Right ventricle myocardium inferior (tissue), 1 donor: ENCODE results near the gene MINDY3. TPM values are rescaled to one million over a fixed set of nuclear protein-coding genes. Genes with fewer than 3 reads are reported as not detected.
A peak's percentile ranks its signal among the peaks of the same experiment; 100 is the strongest.
"Not testable (repeated sequence)": the region's sequence is repeated elsewhere in the genome, so short reads cannot be mapped to it uniquely, and the experiment has no call there.

Experiments used
- ATAC-seq: fragments of 200-7000 bp; cut with Tn5 transposase; one replicate; pipeline ENCODE4 v1.9.1; 2020; ENCODE audit warnings: mild to moderate bottlenecking, moderate library complexity
- DNase-seq: peaks from one replicate; pipeline ENCODE4 v3.0.0; 2021; ENCODE audit errors: missing footprints
- intact Hi-C: fragments of 100-400 bp; cut with DNase I; formaldehyde crosslinking; loops from one replicate; pipeline ENCODE4 v1.11.0; 2022
- total RNA-seq: library from RNA; stranded (reverse); fragmentation: NEBNext Ultra II Directional; extraction: Animal tissue kit (Norgen Biotek cat#: 25700); gene quantifications from one replicate; pipeline ENCODE4 v1.2.1, GENCODE V29; 2021
- donor health status: DM: no; HTN: yes; CAD: no; lungs with severe emphysema.

MINDY3 gene
- total RNA-seq, 1 donor from 2014 or later = 16.7 TPM

- no peak for DNase-seq
- no peak for ATAC-seq
- intact Hi-C loops = no loop called here
Observed at GRCh38 chr10:15789793-15790525, 70.3 kb downstream of the MINDY3 start.

GRCh38 chr10:15787426-15787825, 72.9 kb downstream of the MINDY3 start:
- intact Hi-C loops = no loop called here
- no peak for DNase-seq
- no peak for ATAC-seq

GRCh38 chr10:15784662-15785300, 75.5 kb downstream of the MINDY3 start:
- intact Hi-C loops = no loop called here
- no peak for DNase-seq
- no peak for ATAC-seq

GRCh38 chr10:15783941-15784636, 76.2 kb downstream of the MINDY3 start:
- intact Hi-C loops = no loop called here
- ATAC-seq = no peak
- no peak for DNase-seq

- intact Hi-C loops = no loop called here
- ATAC-seq (no peak), DNase-seq (no peak)
Observed at GRCh38 chr10:15782851-15783250, 77.5 kb downstream of the MINDY3 start.

- ATAC-seq (no peak), DNase-seq (no peak)
- intact Hi-C loops = no loop called here
Observed at GRCh38 chr10:15781381-15781960, 78.8 kb downstream of the MINDY3 start.

GRCh38 chr10:15780353-15781135, 79.8 kb downstream of the MINDY3 start:
- DNase-seq = no peak
- intact Hi-C loops = no loop called here
- peak; percentile 64 for ATAC-seq

- intact Hi-C loops = no loop called here
- ATAC-seq = no peak
Observed at GRCh38 chr10:15775513-15775912, 84.8 kb downstream of the MINDY3 start.

GRCh38 chr10:15774534-15774933, 85.8 kb downstream of the MINDY3 start:
- intact Hi-C loops, ATAC-seq, DNase-seq: not testable (repeated sequence)

More at GRCh38 chr10:15775513-15775912, 84.8 kb downstream of the MINDY3 start:
- DNase-seq = no peak

GRCh38 chr10:15764892-15765454, 95.3 kb downstream of the MINDY3 start:
- no peak for ATAC-seq
- intact Hi-C loops = no loop called here
- no peak for DNase-seq

GRCh38 chr10:15763006-15763405, 97.3 kb downstream of the MINDY3 start:
- no peak for DNase-seq
- peak; percentile 60 for ATAC-seq
- intact Hi-C loops = no loop called here

- ATAC-seq, intact Hi-C loops, DNase-seq: not testable (repeated sequence)
Observed at GRCh38 chr10:15762239-15762638, 98.1 kb downstream of the MINDY3 start.

- DNase-seq, ATAC-seq, intact Hi-C loops: not testable (repeated sequence)
Observed at GRCh38 chr10:15761224-15761623, 99.1 kb downstream of the MINDY3 start.

GRCh38 chr10:15760681-15761080, 99.6 kb downstream of the MINDY3 start:
- intact Hi-C loops = no loop called here
- ATAC-seq (no peak), DNase-seq (no peak)

GRCh38 chr10:15759265-15759664, 101.0 kb downstream of the MINDY3 start:
- DNase-seq = no peak
- intact Hi-C loops = no loop called here
- no peak for ATAC-seq

GRCh38 chr10:15758618-15759017, 101.7 kb downstream of the MINDY3 start:
- ATAC-seq = no peak
- no peak for DNase-seq
- intact Hi-C loops = no loop called here

GRCh38 chr10:15754937-15755336, 105.4 kb downstream of the MINDY3 start:
- intact Hi-C loops = no loop called here
- ATAC-seq (no peak), DNase-seq (no peak)

GRCh38 chr10:15751046-15751445, 109.3 kb downstream of the MINDY3 start:
- intact Hi-C loops = no loop called here
- ATAC-seq (peak; percentile 65), DNase-seq (no peak)
